ENCODE data around the gene HSBP1L1. TPM values are rescaled to one million over a fixed set of nuclear protein-coding genes. Genes with fewer than 3 reads are reported as not detected.

HSBP1L1 gene
- total and polyA plus RNA-seq, 4 donors, result 12.2 to 61.0 (median 26.4) TPM

DNA sequence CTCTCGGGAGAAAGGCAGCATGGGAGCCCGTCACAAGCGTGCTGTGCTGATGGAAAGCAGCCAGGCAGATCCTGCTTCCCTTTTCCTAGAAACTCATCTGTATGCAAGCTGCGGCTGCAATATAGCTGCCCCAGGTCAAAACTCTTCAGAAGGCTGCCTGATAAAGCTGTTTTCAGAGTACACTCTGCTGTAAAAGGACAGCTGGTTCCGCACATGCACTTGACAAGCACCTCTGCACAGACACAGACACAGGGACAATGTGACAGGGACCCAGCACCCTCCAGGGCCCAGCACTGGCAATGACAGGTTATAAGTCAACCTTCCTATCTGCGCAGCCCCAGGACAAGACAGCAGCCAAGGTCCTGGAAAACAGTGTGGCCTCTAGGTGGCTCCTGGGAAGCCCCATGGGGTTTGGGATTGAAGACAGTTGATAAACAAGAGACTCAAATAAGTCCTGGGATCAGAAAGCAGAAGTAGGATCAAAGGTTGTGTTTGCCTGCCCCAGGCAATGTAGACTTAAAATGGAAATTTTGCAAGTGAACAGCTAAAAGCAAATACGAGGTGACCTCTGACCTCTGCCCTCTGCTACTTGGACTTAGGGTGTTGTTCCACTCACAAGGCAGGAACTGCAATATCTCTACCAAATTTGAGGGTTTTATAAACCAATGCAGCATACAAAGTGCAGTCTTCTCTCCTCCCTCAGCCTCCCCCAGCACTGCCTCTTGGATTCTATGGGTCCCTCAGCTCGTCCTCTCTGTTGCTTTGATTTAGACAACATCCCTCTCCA is 29.9 kb upstream of the HSBP1L1 start (continued):
- TF ChIP-seq, protein P1, sequence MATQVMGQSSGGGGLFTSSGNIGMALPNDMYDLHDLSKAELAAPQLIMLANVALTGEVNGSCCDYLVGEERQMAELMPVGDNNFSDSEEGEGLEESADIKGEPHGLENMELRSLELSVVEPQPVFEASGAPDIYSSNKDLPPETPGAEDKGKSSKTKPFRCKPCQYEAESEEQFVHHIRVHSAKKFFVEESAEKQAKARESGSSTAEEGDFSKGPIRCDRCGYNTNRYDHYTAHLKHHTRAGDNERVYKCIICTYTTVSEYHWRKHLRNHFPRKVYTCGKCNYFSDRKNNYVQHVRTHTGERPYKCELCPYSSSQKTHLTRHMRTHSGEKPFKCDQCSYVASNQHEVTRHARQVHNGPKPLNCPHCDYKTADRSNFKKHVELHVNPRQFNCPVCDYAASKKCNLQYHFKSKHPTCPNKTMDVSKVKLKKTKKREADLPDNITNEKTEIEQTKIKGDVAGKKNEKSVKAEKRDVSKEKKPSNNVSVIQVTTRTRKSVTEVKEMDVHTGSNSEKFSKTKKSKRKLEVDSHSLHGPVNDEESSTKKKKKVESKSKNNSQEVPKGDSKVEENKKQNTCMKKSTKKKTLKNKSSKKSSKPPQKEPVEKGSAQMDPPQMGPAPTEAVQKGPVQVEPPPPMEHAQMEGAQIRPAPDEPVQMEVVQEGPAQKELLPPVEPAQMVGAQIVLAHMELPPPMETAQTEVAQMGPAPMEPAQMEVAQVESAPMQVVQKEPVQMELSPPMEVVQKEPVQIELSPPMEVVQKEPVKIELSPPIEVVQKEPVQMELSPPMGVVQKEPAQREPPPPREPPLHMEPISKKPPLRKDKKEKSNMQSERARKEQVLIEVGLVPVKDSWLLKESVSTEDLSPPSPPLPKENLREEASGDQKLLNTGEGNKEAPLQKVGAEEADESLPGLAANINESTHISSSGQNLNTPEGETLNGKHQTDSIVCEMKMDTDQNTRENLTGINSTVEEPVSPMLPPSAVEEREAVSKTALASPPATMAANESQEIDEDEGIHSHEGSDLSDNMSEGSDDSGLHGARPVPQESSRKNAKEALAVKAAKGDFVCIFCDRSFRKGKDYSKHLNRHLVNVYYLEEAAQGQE (IDR thresholded peaks at IDR 0.05), result peak; percentile 65
- TF ChIP-seq RAD21 (IDR thresholded peaks at IDR 0.05), result peak; percentile 71 to 76
- peak; percentile 75 for TF ChIP-seq FOXA1 (IDR thresholded peaks at IDR 0.05)
- TF ChIP-seq TAF1 (conservative IDR thresholded peaks at IDR 0.05), result peak; percentile 59
- TF ChIP-seq SP1 (IDR thresholded peaks at IDR 0.05), result peak; percentile 99
- TF ChIP-seq NR2F2 (IDR thresholded peaks at IDR 0.05), result peak; percentile 100
- peak in 1 of 2 donors; percentile 62 for TF ChIP-seq GABPA (IDR thresholded peaks at IDR 0.05 in 1 of 2, conservative IDR thresholded peaks at IDR 0.05 in 1 of 2)
- TF ChIP-seq HNF4G (IDR thresholded peaks at IDR 0.05), result peak; percentile 100
- peak; percentile 82 for TF ChIP-seq YY1 (IDR thresholded peaks at IDR 0.05)
- TF ChIP-seq, protein P2, sequence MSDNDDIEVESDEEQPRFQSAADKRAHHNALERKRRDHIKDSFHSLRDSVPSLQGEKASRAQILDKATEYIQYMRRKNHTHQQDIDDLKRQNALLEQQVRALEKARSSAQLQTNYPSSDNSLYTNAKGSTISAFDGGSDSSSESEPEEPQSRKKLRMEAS (IDR thresholded peaks at IDR 0.05), result peak; percentile 92

DNA sequence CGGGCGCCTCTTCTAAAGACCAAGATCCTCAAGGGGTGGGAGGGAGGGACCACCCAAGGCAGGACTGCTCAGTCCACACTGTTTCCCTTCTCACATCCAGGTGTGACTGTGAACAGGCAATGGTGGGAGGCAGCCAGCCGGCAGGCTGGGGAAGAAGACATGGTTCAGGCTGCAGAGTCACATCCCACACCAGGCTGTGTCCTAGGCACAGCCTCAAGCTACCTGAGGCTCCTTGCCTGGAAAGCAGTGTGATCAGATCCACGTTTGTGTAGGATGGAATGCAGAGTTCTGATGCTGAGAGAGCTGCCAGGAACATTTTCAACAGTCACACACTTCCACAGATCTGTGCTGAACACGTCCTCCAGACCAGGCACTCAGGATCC is 29.4 kb upstream of the HSBP1L1 start:
- Histone ChIP-seq H3K27me3 (ENCODE audit: control insufficient read depth in 4 of 4, insufficient read depth in 4 of 4, low read length in 3 of 4) (no peaks in the 10 kb centered on the region), H3K9me3 (ENCODE audit: control insufficient read depth in 4 of 4, low read length in 3 of 4) (peaks cover 0 to 2% (median 0%) of the 10 kb centered on the region in 4 donors), H3K9ac (ENCODE audit: low read depth in 1 of 2, low read length in 2 of 2) (peak overlapping the region in 1 of 2 donors; percentile 34), H3K4me1 (ENCODE audit: control insufficient read depth in 4 of 4, insufficient read depth in 4 of 4, low read length in 3 of 4) (peaks cover 22 to 65% (median 58%) of the 10 kb centered on the region in 4 donors), H3K27ac (ENCODE audit: low read depth in 1 of 2, low read length in 2 of 2) (peak overlapping the region; percentile 65 to 86), H3K4me3 (ENCODE audit: low read depth in 1 of 3, low read length in 3 of 3) (peak overlapping the region in 1 of 3 donors; percentile 24), H3K36me3 (ENCODE audit: control insufficient read depth in 4 of 4, insufficient read depth in 3 of 4, low read depth in 1 of 4, low read length in 3 of 4) (peaks cover 3 to 6% (median 4%) of the 10 kb centered on the region in 4 donors)
- TF ChIP-seq ZBTB33 (IDR thresholded peaks at IDR 0.05) (no peak), RAD21 (IDR thresholded peaks at IDR 0.05) (no peak), CTCF (IDR thresholded peaks at IDR 0.05; ENCODE audit: low read depth, low read length, missing input control) (no peak), HNF4G (IDR thresholded peaks at IDR 0.05) (no peak), GABPA (IDR thresholded peaks at IDR 0.05 in 1 of 2, conservative IDR thresholded peaks at IDR 0.05 in 1 of 2) (no peak), TAF1 (conservative IDR thresholded peaks at IDR 0.05) (no peak), NR2F2 (IDR thresholded peaks at IDR 0.05) (no peak), HNF4A (conservative IDR thresholded peaks at IDR 0.05) (no peak), YY1 (IDR thresholded peaks at IDR 0.05) (no peak), EGR1 (IDR thresholded peaks at IDR 0.05; ENCODE audit: low read depth in 2 of 2) (no peak), SP1 (IDR thresholded peaks at IDR 0.05) (no peak), FOXA2 (IDR thresholded peaks at IDR 0.05) (no peak), RXRA (IDR thresholded peaks at IDR 0.05) (no peak), FOXA1 (IDR thresholded peaks at IDR 0.05) (no peak)
- TF ChIP-seq, protein P2 (IDR thresholded peaks at IDR 0.05), result no peak
- TF ChIP-seq, protein P1 (IDR thresholded peaks at IDR 0.05), result no peak
- TF ChIP-seq, protein P3, sequence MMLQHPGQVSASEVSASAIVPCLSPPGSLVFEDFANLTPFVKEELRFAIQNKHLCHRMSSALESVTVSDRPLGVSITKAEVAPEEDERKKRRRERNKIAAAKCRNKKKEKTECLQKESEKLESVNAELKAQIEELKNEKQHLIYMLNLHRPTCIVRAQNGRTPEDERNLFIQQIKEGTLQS (IDR thresholded peaks at IDR 0.05), result no peak
- DNase-seq (ENCODE audit: low spot score), result no peak
- 50% methylated on average over 5 of the region's 5 CpGs for WGBS
